K562 (cell line): ENCODE results near the gene PRICKLE3. TPM values are rescaled to one million over a fixed set of nuclear protein-coding genes. Genes with fewer than 3 reads are reported as not detected.

Experiments used
- ATF3 ChIP-seq, 2 experiments: fragments of 450-650 bp in 1 of 2; sonication (generic) in 1 of 2; formaldehyde crosslinking in 1 of 2; IDR thresholded peaks in 1 of 2; conservative IDR thresholded peaks in 1 of 2; 2 replicates each; pipeline versions ENCODE4 v1.6.1 to v1.8.1; 2016 to 2023; ENCODE audit warnings: mild to moderate bottlenecking in 2 of 2, moderate library complexity in 2 of 2, inconsistent platforms in 1 of 2, missing genetic modification reagents in 1 of 2
- ATF7 ChIP-seq: fragments of 450-650 bp; IDR thresholded peaks from 2 replicates; pipeline ENCODE4 v1.7.1; 2014; ENCODE audit warnings: mild to moderate bottlenecking, moderate library complexity
- BHLHE40 ChIP-seq: IDR thresholded peaks from 2 replicates; pipeline ENCODE4 v1.6.1; 2011; ENCODE audit warnings: low read length, improper control_type of control experiment
- E2F4 ChIP-seq: sonication (generic); formaldehyde crosslinking; IDR thresholded peaks from 2 replicates; pipeline ENCODE4 v1.8.0; 2022; ENCODE audit warnings: mild to moderate bottlenecking, low read depth, missing genetic modification reagents
- E2F5 ChIP-seq: sonication (generic); formaldehyde crosslinking; IDR thresholded peaks from 2 replicates; pipeline ENCODE4 v1.8.0; 2022; ENCODE audit warnings: mild to moderate bottlenecking, missing genetic modification reagents
- EP300 ChIP-seq: IDR thresholded peaks from 2 replicates; pipeline ENCODE4 v1.6.1; 2012; ENCODE audit warnings: low read length, improper control_type of control experiment
- HDAC1 ChIP-seq, 2 experiments: fragments of 450-650 bp; IDR thresholded peaks; 2 replicates each; pipeline ENCODE4 v1.6.1; 2016 to 2017; ENCODE audit warnings: inconsistent platforms in 1 of 2, mild to moderate bottlenecking in 1 of 2, moderate library complexity in 1 of 2
- HEY1 ChIP-seq: fragments of 250-450 bp; sonication (Bioruptor Pico); IDR thresholded peaks from 2 replicates; pipeline ENCODE4 v1.5.0; 2020; ENCODE audit warnings: mild to moderate bottlenecking, moderate library complexity, borderline replicate concordance
- HNRNPUL1 ChIP-seq: fragments of 200-400 bp; formaldehyde crosslinking; IDR thresholded peaks from 2 replicates; pipeline ENCODE4 v1.6.1; 2017; ENCODE audit warnings: low read length
- JUNB ChIP-seq: fragments of 450-650 bp; formaldehyde crosslinking; conservative IDR thresholded peaks from 2 replicates; pipeline ENCODE4 v1.4.0; 2020; ENCODE audit warnings: mild to moderate bottlenecking
- JUND ChIP-seq, 2 experiments: IDR thresholded peaks; 2 replicates in 1 of 2; 3 replicates in 1 of 2; pipeline ENCODE4 v1.6.1; 2011; ENCODE audit warnings: borderline replicate concordance in 2 of 2, low read depth in 2 of 2, low read length in 2 of 2, improper control_type of control experiment in 1 of 2, missing biosample characterization in 1 of 2, missing genetic modification characterization in 1 of 2, missing genetic modification reagents in 1 of 2
- KLF10 ChIP-seq: fragments of 250-450 bp; sonication (Bioruptor Pico); IDR thresholded peaks from 2 replicates; pipeline ENCODE4 v1.6.1; 2021; ENCODE audit warnings: matching md5 sums
- MAFK ChIP-seq: IDR thresholded peaks from 2 replicates; pipeline ENCODE4 v1.6.1; 2011; ENCODE audit warnings: low read length, improper control_type of control experiment
- PHF8 ChIP-seq: fragments of 200-600 bp; sonication (generic); IDR thresholded peaks from 2 replicates; pipeline ENCODE4 v1.6.1; 2012; ENCODE audit warnings: mixed run types, mild to moderate bottlenecking, inconsistent platforms, low read length, moderate library complexity, borderline replicate concordance
- SLC30A9 ChIP-seq: fragments of 250-450 bp; sonication (Bioruptor Pico); IDR thresholded peaks from 2 replicates; pipeline ENCODE4 v1.8.0; 2022; ENCODE audit warnings: mild to moderate bottlenecking, moderate library complexity
- SMAD2 ChIP-seq: fragments of 150-350 bp; IDR thresholded peaks from 2 replicates; pipeline ENCODE4 v1.6.1; 2014; ENCODE audit warnings: low read depth, mild to moderate bottlenecking, low read length
- SPI1 ChIP-seq: IDR thresholded peaks from 2 replicates; pipeline ENCODE4 v1.6.1; 2011; ENCODE audit warnings: low read depth, low read length, control low read depth, borderline replicate concordance
- XRCC4 ChIP-seq: IDR thresholded peaks from one replicate; pipeline ENCODE4 v1.6.1; 2011; ENCODE audit not compliant: insufficient read depth, insufficient read length; ENCODE audit errors: extremely low read depth
- ZC3H11A ChIP-seq: IDR thresholded peaks from 2 replicates; pipeline ENCODE4 v1.6.1; 2012; ENCODE audit warnings: low read depth, low read length, improper control_type of control experiment
- ZNF253 ChIP-seq: fragments of 250-450 bp; sonication (Bioruptor Pico); conservative IDR thresholded peaks from 2 replicates; pipeline ENCODE4 v1.6.1; 2021; ENCODE audit warnings: mild to moderate bottlenecking
- ZNF280B ChIP-seq: fragments of 250-450 bp; sonication (Bioruptor Pico); IDR thresholded peaks from 2 replicates; pipeline ENCODE4 v1.5.1; 2021; ENCODE audit warnings: mild to moderate bottlenecking
- ZNF311 ChIP-seq: fragments of 250-450 bp; sonication (Bioruptor Pico); IDR thresholded peaks from 2 replicates; pipeline ENCODE4 v1.4.0; 2020; ENCODE audit warnings: mild to moderate bottlenecking, moderate library complexity
- ZNF511 ChIP-seq: sonication (generic); formaldehyde crosslinking; IDR thresholded peaks from 2 replicates; pipeline ENCODE4 v1.8.0; 2022; ENCODE audit warnings: mild to moderate bottlenecking, missing genetic modification reagents
- ZNF77 ChIP-seq: fragments of 250-450 bp; sonication (Bioruptor Pico); IDR thresholded peaks from 2 replicates; pipeline ENCODE4 v1.5.0; 2020
- polyA plus RNA-seq, 8 experiments: library from polyadenylated mRNA; depleted of rRNA in 4 of 8; stranded (reverse) in 5 of 8; unstranded in 3 of 8; fragments of >200 nt; fragmentation: Nextera tagmentation in 2 of 8; fragmentation: Illumina TruSeq in 1 of 8; extraction: Ambion mirVana in 2 of 8; extraction: Trizol in 1 of 8; gene quantifications; 2 replicates each; pipeline versions ENCODE4 v1.2.1 to v1.2.3, GENCODE V29; 2011 to 2014; ENCODE audit warnings: inconsistent platforms in 1 of 8, missing spikeins in 1 of 8
- total RNA-seq, 7 experiments: library from RNA; depleted of rRNA in 6 of 7; stranded (reverse); fragments of >200 nt in 6 of 7; fragmentation: Illumina TruSeq in 2 of 7; extraction: Trizol in 2 of 7; gene quantifications; 2 replicates each; pipeline versions ENCODE4 v1.2.1 to v1.2.3, GENCODE V29; 2011 to 2021; ENCODE audit warnings: low replicate concordance in 1 of 7

Gene PRICKLE3
- total and polyA plus RNA-seq, 9 of the 15 experiments (the other 6 are each of a cell fraction or from before 2014, with no cell fraction given): 1.1 to 44.3 (median 14.0) TPM

- TF ChIP-seq ATF3 (IDR thresholded peaks at IDR 0.05) (peak; percentile 75), ATF3 (CRISPR knock-in tag; conservative IDR thresholded peaks at IDR 0.05) (no peak), E2F4 (CRISPR knock-in tag) (no peak), MAFK (no peak), SPI1 (no peak), ZNF311 (CRISPR knock-in tag) (no peak), HDAC1 (IDR thresholded peaks at IDR 0.05) (no peak), ZC3H11A (no peak), KLF10 (CRISPR knock-in tag) (no peak), PHF8 (no peak), JUNB (CRISPR knock-in tag) (no peak), HEY1 (CRISPR knock-in tag) (no peak), ZNF280B (CRISPR knock-in tag) (no peak), XRCC4 (no peak), ZNF253 (CRISPR knock-in tag) (no peak), SLC30A9 (CRISPR knock-in tag) (no peak), ZNF77 (CRISPR knock-in tag) (no peak), HNRNPUL1 (no peak), ATF7 (peak; percentile 34; the same call in 1 of the 2 replicates), JUND (IDR thresholded peaks at IDR 0.05; ENCODE audit: borderline replicate concordance, low read depth, low read length) (peak; percentile 29; the same call in 1 of the 2 replicates), JUND (tag; IDR thresholded peaks at IDR 0.05; ENCODE audit: borderline replicate concordance, low read depth, low read length) (no peak), ZNF511 (CRISPR knock-in tag) (no peak), BHLHE40 (no peak), E2F5 (CRISPR knock-in tag) (no peak), SMAD2 (no peak), EP300 (no peak)
These were observed 23.5 kb upstream of the PRICKLE3 start (continued) for GRCh38 chrX:49209434-49210251.
